ENCODE data around the gene UBAP2. TPM values are rescaled to one million over a fixed set of nuclear protein-coding genes. Genes with fewer than 3 reads are reported as not detected.

Gene UBAP2
- total RNA-seq, 1 experiment from 2014 or later: 60.8 TPM

DNA sequence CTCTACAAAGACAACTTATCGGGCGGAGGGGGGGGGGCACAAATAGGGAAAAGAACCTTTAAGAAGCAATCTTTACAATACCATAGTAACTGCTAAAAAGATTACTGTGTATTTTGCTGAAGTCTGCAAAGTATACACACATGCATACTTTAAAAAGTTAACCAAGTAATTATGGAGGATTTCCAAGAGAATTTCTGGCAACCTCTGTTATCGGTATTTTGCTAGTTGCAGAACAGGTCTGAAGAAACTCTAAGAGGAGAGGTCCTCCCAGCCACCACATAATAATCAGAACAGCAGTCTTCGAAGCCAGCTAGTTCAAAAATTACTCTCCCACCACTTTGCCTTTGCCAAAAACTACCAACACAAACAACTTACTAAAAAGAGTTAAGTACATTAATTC lies 56.1 kb downstream of the UBAP2 start:
- Histone ChIP-seq H3K23ac (ENCODE audit: insufficient read length, low read depth, low read length) (no peak overlapping the region), H2BK5ac (ENCODE audit: insufficient read length, low read length) (no peak overlapping the region), H3K79me1 (ENCODE audit: insufficient read depth, low read depth, low read length, poor library complexity, severe bottlenecking) (peaks cover 3% of the 10 kb centered on the region), H2AK5ac (ENCODE audit: insufficient read length, low read length) (no peak overlapping the region), H2AFZ (ENCODE audit: low read length) (no peak overlapping the region), H2BK120ac (ENCODE audit: low read depth, low read length, poor library complexity, severe bottlenecking) (no peak overlapping the region), H4K5ac (ENCODE audit: insufficient read length, low read depth, low read length) (no peak overlapping the region), H3K18ac (ENCODE audit: insufficient read length, low read depth, low read length) (no peak overlapping the region), H3K4ac (ENCODE audit: low read depth, low read length) (no peak overlapping the region), H3T11ph (ENCODE audit: low read length) (no peak overlapping the region), H2BK20ac (ENCODE audit: low read depth, low read length, poor library complexity, severe bottlenecking) (no peak overlapping the region), H3K4me2 (ENCODE audit: insufficient read depth, insufficient read length, low read length) (no peak overlapping the region), H2BK15ac (ENCODE audit: low read depth, low read length) (no peak overlapping the region), H2BK12ac (ENCODE audit: insufficient read length, low read depth, low read length) (no peak overlapping the region), H3K4me1 (ENCODE audit: insufficient read depth, low read length) (no peaks in the 10 kb centered on the region), H3K79me2 (ENCODE audit: insufficient read depth, low read length) (peaks cover 2% of the 10 kb centered on the region; the same call in 1 of the 2 replicates), H3K27ac (ENCODE audit: insufficient read length, low read depth, low read length) (no peak overlapping the region), H3K23me2 (ENCODE audit: insufficient read length, low read depth, low read length, poor library complexity, severe bottlenecking) (no peaks in the 10 kb centered on the region), H4K8ac (replicated peaks; ENCODE audit: insufficient read length, low read depth, low read length) (no peak overlapping the region), H3K56ac (ENCODE audit: insufficient read length, low read depth, low read length) (no peak overlapping the region), H4K91ac (ENCODE audit: insufficient read length, low read depth, low read length) (no peak overlapping the region), H3K9ac (ENCODE audit: extremely low read depth, insufficient read length, low read length) (no peak overlapping the region), H3K14ac (ENCODE audit: insufficient read depth, low read length) (no peak overlapping the region), H3K27me3 (ENCODE audit: insufficient read depth, low read length) (no peaks in the 10 kb centered on the region), H4K20me1 (ENCODE audit: control insufficient read depth, insufficient read depth, insufficient read length) (no peaks in the 10 kb centered on the region), H3K9me3 (ENCODE audit: control insufficient read depth, low read depth, low read length) (no peaks in the 10 kb centered on the region)
- Mint-ChIP-seq H3K4me3 (no peak overlapping the region), H3K27me3 (ENCODE audit: low read depth) (no peaks in the 10 kb centered on the region), H3K36me3 (ENCODE audit: insufficient read depth in 1 of 3, low read depth in 3 of 3) (peaks cover 8 to 56% (median 32%) of the 10 kb centered on the region in 3 experiments; a peak in 6 of 7 replicates), H3K27ac (no peak overlapping the region; a peak in 1 of 7 replicates), H3K9me3 (no peaks in the 10 kb centered on the region), H3K4me1 (no peaks in the 10 kb centered on the region)
- TF ChIP-seq, protein P1, sequence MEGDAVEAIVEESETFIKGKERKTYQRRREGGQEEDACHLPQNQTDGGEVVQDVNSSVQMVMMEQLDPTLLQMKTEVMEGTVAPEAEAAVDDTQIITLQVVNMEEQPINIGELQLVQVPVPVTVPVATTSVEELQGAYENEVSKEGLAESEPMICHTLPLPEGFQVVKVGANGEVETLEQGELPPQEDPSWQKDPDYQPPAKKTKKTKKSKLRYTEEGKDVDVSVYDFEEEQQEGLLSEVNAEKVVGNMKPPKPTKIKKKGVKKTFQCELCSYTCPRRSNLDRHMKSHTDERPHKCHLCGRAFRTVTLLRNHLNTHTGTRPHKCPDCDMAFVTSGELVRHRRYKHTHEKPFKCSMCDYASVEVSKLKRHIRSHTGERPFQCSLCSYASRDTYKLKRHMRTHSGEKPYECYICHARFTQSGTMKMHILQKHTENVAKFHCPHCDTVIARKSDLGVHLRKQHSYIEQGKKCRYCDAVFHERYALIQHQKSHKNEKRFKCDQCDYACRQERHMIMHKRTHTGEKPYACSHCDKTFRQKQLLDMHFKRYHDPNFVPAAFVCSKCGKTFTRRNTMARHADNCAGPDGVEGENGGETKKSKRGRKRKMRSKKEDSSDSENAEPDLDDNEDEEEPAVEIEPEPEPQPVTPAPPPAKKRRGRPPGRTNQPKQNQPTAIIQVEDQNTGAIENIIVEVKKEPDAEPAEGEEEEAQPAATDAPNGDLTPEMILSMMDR (conservative IDR thresholded peaks at IDR 0.05): no peak
- DNase-seq: no peak
- WGBS (ENCODE audit: extremely low coverage, insufficient read length, low lambda C conversion rate): no CpG with 5 or more reads among the region's 4 CpGs

All from H9 (cell line).